GM12878 (cell line): ENCODE data around the gene AMBRA1.

Experiments
- CTCF ChIP-seq, 3 experiments: IDR thresholded peaks in 2 of 3; conservative IDR thresholded peaks in 1 of 3; 2 replicates each; pipeline ENCODE4 v1.5.1; 2011; ENCODE audit warnings: low read depth in 3 of 3, low read length in 3 of 3, mild to moderate bottlenecking in 3 of 3, control low read depth in 2 of 3, moderate library complexity in 2 of 3, inconsistent platforms in 1 of 3, mixed read lengths in 1 of 3; ENCODE audit not compliant: control insufficient read depth in 2 of 3, insufficient read depth in 1 of 3; ENCODE audit errors: extremely low read depth in 1 of 3
- JUNB ChIP-seq: IDR thresholded peaks from 2 replicates; pipeline ENCODE4 v1.6.1; 2016; ENCODE audit warnings: antibody characterized with exemption, mild to moderate bottlenecking
- RAD21 ChIP-seq: IDR thresholded peaks from 2 replicates; pipeline ENCODE4 v1.6.1; 2011; ENCODE audit warnings: mild to moderate bottlenecking, low read depth, low read length, moderate library complexity; ENCODE audit not compliant: insufficient read depth

- TF ChIP-seq JUNB: no peak
- TF ChIP-seq CTCF (IDR thresholded peaks at IDR 0.05 in 2 of 3, conservative IDR thresholded peaks at IDR 0.05 in 1 of 3; ENCODE audit: control insufficient read depth in 2 of 3, extremely low read depth in 1 of 3, insufficient read depth in 1 of 3, low read depth in 3 of 3, low read length in 3 of 3): no peak
- TF ChIP-seq RAD21: no peak
Measured at GRCh38 chr11:46469926-46470325, 123.9 kb downstream of the AMBRA1 start.
